ENCODE results near the gene LMOD2. TPM values are rescaled to one million over a fixed set of nuclear protein-coding genes. Genes with fewer than 3 reads are reported as not detected.

Gene LMOD2
- total and polyA plus RNA-seq, 2 donors (not counting 3 experiments of a cell fraction or from before 2014, with no cell fraction given), result not detected

- CTCF ChIA-PET, result interaction anchor here (1.1 to 4.7 kb wide), 10 partner anchors 9 to 234 kb away, joined by 3 to 85 read pairs (median 26); partner anchors contain the start of gene NDUFA5
- intact Hi-C loops (cut with micrococcal nuclease), result loop anchor here (5.0 to 10.0 kb wide), 3 partner anchors 279 to 1717 kb away; no protein-coding TSS in a partner anchor
Measured at GRCh38 chr7:123637878-123638277, 17.8 kb upstream of the LMOD2 start.

DNA sequence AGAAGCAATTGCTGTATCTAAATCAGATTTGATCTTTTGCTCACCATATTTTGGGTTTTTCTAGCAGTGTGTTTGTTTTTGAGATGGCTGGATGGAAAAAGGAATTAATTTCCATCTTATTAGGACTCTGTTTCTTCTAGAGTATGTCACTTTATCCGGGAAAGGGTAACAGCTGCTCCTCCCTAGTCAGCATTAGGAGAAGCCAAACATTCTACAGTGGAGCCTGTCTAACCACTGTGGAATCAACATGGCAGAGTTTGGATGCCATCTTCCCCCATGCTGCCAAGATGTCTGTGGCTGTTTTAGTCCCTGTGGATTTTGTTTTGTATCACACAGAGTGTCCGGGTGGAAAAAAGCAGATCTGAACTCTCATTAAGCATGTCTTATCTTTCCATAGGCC, 16.0 kb upstream of the LMOD2 start:
- Histone ChIP-seq H2AFZ (ENCODE audit: low read depth, low read length) (no peak overlapping the region), H3K36me3 (ENCODE audit: control insufficient read depth in 2 of 2, extremely low read depth in 1 of 2, insufficient read depth in 2 of 2, low read length in 2 of 2) (no peaks in the 10 kb centered on the region), H3K27ac (ENCODE audit: insufficient read depth, low read depth, low read length) (no peak overlapping the region), H4K20me1 (replicated peaks; ENCODE audit: control insufficient read depth, extremely low read depth, insufficient read depth, low read length) (no peaks in the 10 kb centered on the region), H3K27me3 (ENCODE audit: control insufficient read depth in 2 of 2, insufficient read depth in 2 of 2, low read length in 2 of 2) (no peaks in the 10 kb centered on the region), H3K4me2 (ENCODE audit: insufficient read depth, low read length) (no peak overlapping the region), H3K9me1 (replicated peaks; ENCODE audit: control insufficient read depth, extremely low read depth, insufficient read depth, low read length) (no peaks in the 10 kb centered on the region), H3K9me3 (replicated peaks; ENCODE audit: control insufficient read depth, insufficient read depth, low read length) (no peaks in the 10 kb centered on the region), H3K4me1 (ENCODE audit: control insufficient read depth, extremely low read depth, insufficient read depth, low read length) (peaks cover 24% of the 10 kb centered on the region), H3K4me3 (replicated peaks in 1 of 3; ENCODE audit: insufficient read depth in 1 of 3, low read depth in 1 of 3, low read length in 3 of 3) (no peak overlapping the region), H3K9ac (replicated peaks; ENCODE audit: extremely low read depth, insufficient read depth, low read length) (no peak overlapping the region), H3K79me2 (ENCODE audit: control insufficient read depth, insufficient read depth, low read length) (no peaks in the 10 kb centered on the region)
- ChIA-PET POLR2A (no interaction called here), CTCF (no interaction called here)
- FAIRE-seq (no peak), DNase-seq (ENCODE audit: low read depth, low spot score) (no peak)
- BruUV-seq (replicated peaks), result no TSS peak
- intact Hi-C loops (cut with micrococcal nuclease), result loop anchor here (5.0 to 10.0 kb wide), 4 partner anchors 278 to 1715 kb away; partner anchors contain the start of gene POT1
- TF ChIP-seq POLR2AphosphoS5 (IDR thresholded peaks at IDR 0.05; ENCODE audit: insufficient read depth, low read depth, low read length) (no peak), FOS (IDR thresholded peaks at IDR 0.05; ENCODE audit: borderline replicate concordance, insufficient read depth, low read length) (no peak), POLR2A (IDR thresholded peaks at IDR 0.05; ENCODE audit: low read depth, low read length) (no peak), CTCF (IDR thresholded peaks at IDR 0.05; ENCODE audit: extremely low read depth in 1 of 2, insufficient read depth in 1 of 2, low read depth in 1 of 2, low read length in 2 of 2) (no peak), GATA2 (IDR thresholded peaks at IDR 0.05; ENCODE audit: insufficient read depth, insufficient read length, low read depth, low read length) (no peak), EZH2 (IDR thresholded peaks at IDR 0.05; ENCODE audit: borderline replicate concordance, low read depth, low read length, severe bottlenecking) (no peak), MYC (IDR thresholded peaks at IDR 0.05; ENCODE audit: low read depth, low read length) (no peak), JUN (IDR thresholded peaks at IDR 0.05; ENCODE audit: borderline replicate concordance, insufficient read depth, insufficient read length, low read depth) (no peak), MAX (IDR thresholded peaks at IDR 0.05; ENCODE audit: insufficient read depth, insufficient read length) (no peak)
- dilution Hi-C loops (cut with MboI; ENCODE audit: extremely low pct_ligation_motif_present, low sequenced_read_pairs), result no loop called here

More at GRCh38 chr7:123637878-123638277, 17.8 kb upstream of the LMOD2 start:
- DNase-seq (ENCODE audit: low read depth, low spot score), result no peak
- TF ChIP-seq MAX (IDR thresholded peaks at IDR 0.05; ENCODE audit: insufficient read depth, insufficient read length) (no peak), EZH2 (IDR thresholded peaks at IDR 0.05; ENCODE audit: borderline replicate concordance, low read depth, low read length, severe bottlenecking) (no peak), POLR2AphosphoS5 (IDR thresholded peaks at IDR 0.05; ENCODE audit: insufficient read depth, low read depth, low read length) (no peak), MYC (IDR thresholded peaks at IDR 0.05; ENCODE audit: low read depth, low read length) (no peak), GATA2 (IDR thresholded peaks at IDR 0.05; ENCODE audit: insufficient read depth, insufficient read length, low read depth, low read length) (no peak)
- Histone ChIP-seq H3K4me3 (replicated peaks in 1 of 3; ENCODE audit: insufficient read depth in 1 of 3, low read depth in 1 of 3, low read length in 3 of 3) (no peak overlapping the region), H3K36me3 (ENCODE audit: control insufficient read depth in 2 of 2, extremely low read depth in 1 of 2, insufficient read depth in 2 of 2, low read length in 2 of 2) (no peaks in the 10 kb centered on the region), H3K27ac (ENCODE audit: insufficient read depth, low read depth, low read length) (no peak overlapping the region), H3K9ac (replicated peaks; ENCODE audit: extremely low read depth, insufficient read depth, low read length) (no peak overlapping the region), H3K9me3 (replicated peaks; ENCODE audit: control insufficient read depth, insufficient read depth, low read length) (no peaks in the 10 kb centered on the region), H4K20me1 (replicated peaks; ENCODE audit: control insufficient read depth, extremely low read depth, insufficient read depth, low read length) (no peaks in the 10 kb centered on the region), H2AFZ (ENCODE audit: low read depth, low read length) (no peak overlapping the region), H3K79me2 (ENCODE audit: control insufficient read depth, insufficient read depth, low read length) (no peaks in the 10 kb centered on the region), H3K9me1 (replicated peaks; ENCODE audit: control insufficient read depth, extremely low read depth, insufficient read depth, low read length) (no peaks in the 10 kb centered on the region), H3K4me1 (ENCODE audit: control insufficient read depth, extremely low read depth, insufficient read depth, low read length) (peaks cover 24% of the 10 kb centered on the region), H3K27me3 (ENCODE audit: control insufficient read depth in 2 of 2, insufficient read depth in 2 of 2, low read length in 2 of 2) (no peaks in the 10 kb centered on the region), H3K4me2 (ENCODE audit: insufficient read depth, low read length) (no peak overlapping the region)
- POLR2A ChIA-PET, result interaction anchor here (0.7 kb wide), 1 partner anchor 107 kb away, joined by 3 read pairs; no protein-coding TSS in a partner anchor
- BruUV-seq (replicated peaks), result no TSS peak
- dilution Hi-C loops (cut with MboI; ENCODE audit: extremely low pct_ligation_motif_present, low sequenced_read_pairs), result no loop called here
- FAIRE-seq, result no peak
